H9 (cell line): ENCODE measurements around the gene CACNA1F. TPM values are rescaled to one million over a fixed set of nuclear protein-coding genes. Genes with fewer than 3 reads are reported as not detected.

Experiments used
- DNase-seq: peaks from one replicate; pipeline ENCODE4 v3.0.0-alpha.2; 2017
- H2AFZ ChIP-seq: one replicate; pipeline ENCODE4 v1.6.1; 2013; ENCODE audit warnings: mild to moderate bottlenecking, low read length, control low read depth, moderate library complexity
- H2AK5ac ChIP-seq: 2 replicates; pipeline ENCODE4 v1.6.1; 2013; ENCODE audit warnings: low read length, control low read depth, mixed read lengths; ENCODE audit not compliant: insufficient read length
- H2BK120ac ChIP-seq: one replicate; pipeline ENCODE4 v1.6.1; 2013; ENCODE audit warnings: low read depth, mild to moderate bottlenecking, low read length, control low read depth, inconsistent platforms; ENCODE audit not compliant: poor library complexity, severe bottlenecking
- H2BK12ac ChIP-seq: 2 replicates; pipeline ENCODE4 v1.6.1; 2013; ENCODE audit warnings: low read length, control low read depth, mixed read lengths, low read depth; ENCODE audit not compliant: insufficient read length
- H2BK15ac ChIP-seq: 2 replicates; pipeline ENCODE4 v1.6.1; 2013; ENCODE audit warnings: low read depth, low read length, control low read depth
- H2BK20ac ChIP-seq: one replicate; pipeline ENCODE4 v1.6.1; 2013; ENCODE audit warnings: low read depth, mild to moderate bottlenecking, low read length, control low read depth, inconsistent platforms; ENCODE audit not compliant: poor library complexity, severe bottlenecking
- H2BK5ac ChIP-seq: 2 replicates; pipeline ENCODE4 v1.6.1; 2013; ENCODE audit warnings: low read length, control low read depth, mixed read lengths; ENCODE audit not compliant: insufficient read length
- H3K14ac ChIP-seq: 2 replicates; pipeline ENCODE4 v1.6.1; 2013; ENCODE audit warnings: low read length, control low read depth; ENCODE audit not compliant: insufficient read depth
- H3K18ac ChIP-seq: 2 replicates; pipeline ENCODE4 v1.6.1; 2013; ENCODE audit warnings: low read depth, mild to moderate bottlenecking, mixed read lengths, low read length, control low read depth; ENCODE audit not compliant: insufficient read length
- H3K23ac ChIP-seq: 2 replicates; pipeline ENCODE4 v1.6.1; 2013; ENCODE audit warnings: low read length, control low read depth, mixed read lengths, low read depth; ENCODE audit not compliant: insufficient read length
- H3K23me2 ChIP-seq: 2 replicates; pipeline ENCODE4 v1.6.1; 2013; ENCODE audit warnings: low read depth, mild to moderate bottlenecking, mixed read lengths, low read length, control low read depth; ENCODE audit not compliant: insufficient read length, poor library complexity, severe bottlenecking
- H3K27ac ChIP-seq: 2 replicates; pipeline ENCODE4 v1.5.1; 2013; ENCODE audit warnings: low read length, control low read depth, mixed read lengths, low read depth; ENCODE audit not compliant: insufficient read length
- H3K27me3 ChIP-seq: 2 replicates; pipeline ENCODE4 v1.6.1; 2013; ENCODE audit warnings: low read length, control low read depth, inconsistent platforms; ENCODE audit not compliant: insufficient read depth
- H3K4ac ChIP-seq: 2 replicates; pipeline ENCODE4 v1.6.1; 2013; ENCODE audit warnings: low read depth, mild to moderate bottlenecking, control low read depth, inconsistent platforms, low read length, moderate library complexity
- H3K4me1 ChIP-seq: 2 replicates; pipeline ENCODE4 v1.6.1; 2013; ENCODE audit warnings: low read length, control low read depth, inconsistent platforms; ENCODE audit not compliant: insufficient read depth
- H3K4me2 ChIP-seq: 2 replicates; pipeline ENCODE4 v1.6.1; 2013; ENCODE audit warnings: low read length, control low read depth, mixed read lengths; ENCODE audit not compliant: insufficient read length, insufficient read depth
- H3K56ac ChIP-seq: 2 replicates; pipeline ENCODE4 v1.6.1; 2013; ENCODE audit warnings: low read depth, mild to moderate bottlenecking, mixed read lengths, low read length, control low read depth; ENCODE audit not compliant: insufficient read length
- H3K79me1 ChIP-seq: 2 replicates; pipeline ENCODE4 v1.6.1; 2013; ENCODE audit warnings: low read depth, mild to moderate bottlenecking, moderate library complexity, low read length, control low read depth, inconsistent platforms; ENCODE audit not compliant: insufficient read depth, poor library complexity, severe bottlenecking
- H3K79me2 ChIP-seq: 2 replicates; pipeline ENCODE4 v1.6.1; 2013; ENCODE audit warnings: low read length, control low read depth, inconsistent platforms; ENCODE audit not compliant: insufficient read depth
- H3K9ac ChIP-seq: 2 replicates; pipeline ENCODE4 v1.6.1; 2013; ENCODE audit warnings: low read length, control low read depth, mixed read lengths; ENCODE audit not compliant: insufficient read length; ENCODE audit errors: extremely low read depth
- H3K9me3 ChIP-seq: one replicate; pipeline ENCODE4 v1.6.1; 2013; ENCODE audit warnings: low read depth, low read length, inconsistent platforms; ENCODE audit not compliant: control insufficient read depth
- H3T11ph ChIP-seq: one replicate; pipeline ENCODE4 v1.6.1; 2013; ENCODE audit warnings: mild to moderate bottlenecking, low read length, control low read depth, inconsistent platforms
- H4K20me1 ChIP-seq: one replicate; pipeline ENCODE4 v1.6.1; 2013; ENCODE audit not compliant: control insufficient read depth, insufficient read length, insufficient read depth
- H4K5ac ChIP-seq: 2 replicates; pipeline ENCODE4 v1.6.1; 2013; ENCODE audit warnings: low read depth, mild to moderate bottlenecking, mixed read lengths, low read length, control low read depth; ENCODE audit not compliant: insufficient read length
- H4K8ac ChIP-seq: replicated peaks from 2 replicates; pipeline ENCODE4 v1.6.1; 2013; ENCODE audit warnings: low read length, control low read depth, mixed read lengths, low read depth; ENCODE audit not compliant: insufficient read length
- H4K91ac ChIP-seq: 2 replicates; pipeline ENCODE4 v1.6.1; 2013; ENCODE audit warnings: low read depth, mild to moderate bottlenecking, moderate library complexity, mixed read lengths, low read length, control low read depth; ENCODE audit not compliant: insufficient read length
- H3K27ac Mint-ChIP-seq, 3 experiments: 2 replicates in 2 of 3; 3 replicates in 1 of 3; pipeline ENCODE4 v1.8.0; 2020 to 2021; ENCODE audit warnings: mixed read lengths in 3 of 3, mild to moderate bottlenecking in 1 of 3, moderate library complexity in 1 of 3
- H3K27me3 Mint-ChIP-seq: 2 replicates; pipeline ENCODE4 v1.8.0; 2021; ENCODE audit warnings: low read depth, mild to moderate bottlenecking, moderate library complexity, mixed read lengths
- H3K36me3 Mint-ChIP-seq, 3 experiments: 2 replicates in 2 of 3; 3 replicates in 1 of 3; pipeline ENCODE4 v1.8.0; 2020 to 2021; ENCODE audit warnings: low read depth in 3 of 3, mixed read lengths in 3 of 3; ENCODE audit not compliant: insufficient read depth in 1 of 3
- H3K4me1 Mint-ChIP-seq, 2 experiments: 2 replicates each; pipeline ENCODE4 v1.8.0; 2020; ENCODE audit warnings: mixed read lengths in 2 of 2
- H3K4me3 Mint-ChIP-seq, 2 experiments: 2 replicates in 1 of 2; 3 replicates in 1 of 2; pipeline ENCODE4 v1.8.0; 2020 to 2021; ENCODE audit warnings: mild to moderate bottlenecking in 2 of 2, mixed read lengths in 2 of 2, moderate library complexity in 1 of 2
- H3K9me3 Mint-ChIP-seq, 2 experiments: 2 replicates in 1 of 2; 3 replicates in 1 of 2; pipeline ENCODE4 v1.8.0; 2020; ENCODE audit warnings: mild to moderate bottlenecking in 2 of 2, mixed read lengths in 2 of 2, moderate library complexity in 1 of 2
- CTCF ChIP-seq: fragments of 200-600 bp; sonication (generic); conservative IDR thresholded peaks from 3 replicates; pipeline ENCODE4 v1.8.0; 2021; ENCODE audit warnings: antibody characterized with exemption, mild to moderate bottlenecking
- WGBS: extraction: QIAGEN DNeasy Blood & Tissue Kit; methylation state at CpG from one replicate; pipeline ENCODE4 v1.1.7; 2013; ENCODE audit warnings: missing lambda C conversion rate, low lambda C conversion rate, mixed read lengths; ENCODE audit not compliant: insufficient read length; ENCODE audit errors: extremely low coverage; 5-methylcytosine and 5-hydroxymethylcytosine counted together
- total RNA-seq: library from RNA; stranded (reverse); gene quantifications from 2 replicates; pipeline ENCODE4 v1.2.1, GENCODE V29; 2021

The CACNA1F gene
- total RNA-seq, 1 experiment from 2014 or later = 1.4 TPM

- Histone ChIP-seq H2AFZ (no peak overlapping the region), H3K9ac (no peak overlapping the region)
Observed at GRCh38 chrX:49187028-49187394, 46.1 kb downstream of the CACNA1F start.

More at GRCh38 chrX:49187028-49187394, 46.1 kb downstream of the CACNA1F start:
- no peak overlapping the region for H4K91ac ChIP-seq
- no peak overlapping the region for H2BK15ac ChIP-seq
- no peak overlapping the region for H3K18ac ChIP-seq
- no peak overlapping the region for H2BK12ac ChIP-seq
- H2BK120ac ChIP-seq = no peak overlapping the region
- no peak overlapping the region for H3K23ac ChIP-seq
- H3K14ac ChIP-seq = no peak overlapping the region
- H3K56ac ChIP-seq = no peak overlapping the region
- H3K4ac ChIP-seq = no peak overlapping the region
- no peaks in the 10 kb centered on the region for H3K79me2 ChIP-seq
- peaks cover 12 to 23% (median 12%) of the 10 kb centered on the region in 3 experiments; a peak in 6 of 7 replicates for H3K36me3 Mint-ChIP-seq
- no peak for DNase-seq
- peak overlapping the region; percentile 69 to 84 for H3K4me3 Mint-ChIP-seq
- H4K5ac ChIP-seq = no peak overlapping the region
- no peak overlapping the region for H2BK5ac ChIP-seq
- H3K4me1 ChIP-seq = no peaks in the 10 kb centered on the region
- H3T11ph ChIP-seq = no peak overlapping the region
- H3K79me1 ChIP-seq = no peaks in the 10 kb centered on the region
- peaks cover 68 to 74% of the 10 kb centered on the region in 2 experiments for H3K9me3 Mint-ChIP-seq
- H3K27ac Mint-ChIP-seq = peak overlapping the region in 1 of 3 experiments; percentile 93; a peak in 1 of 7 replicates
- peak overlapping the region; percentile 49 for H3K4me2 ChIP-seq
- H3K27me3 ChIP-seq = no peaks in the 10 kb centered on the region
- H3K23me2 ChIP-seq = peaks cover 15% of the 10 kb centered on the region
- H2BK20ac ChIP-seq = no peak overlapping the region
- H4K20me1 ChIP-seq = no peaks in the 10 kb centered on the region
- TF ChIP-seq CTCF = no peak
- no peak overlapping the region for H3K27ac ChIP-seq
- no CpG with 5 or more reads among the region's 15 CpGs for WGBS
- H3K9me3 ChIP-seq = peaks cover 13% of the 10 kb centered on the region
- peaks cover 10 to 32% of the 10 kb centered on the region in 2 experiments for H3K4me1 Mint-ChIP-seq
- H2AK5ac ChIP-seq = no peak overlapping the region
- H4K8ac ChIP-seq = no peak overlapping the region
- peaks cover 2% of the 10 kb centered on the region for H3K27me3 Mint-ChIP-seq
